IMR-90 (cell line): ENCODE measurements around the gene AARS1. TPM values are rescaled to one million over a fixed set of nuclear protein-coding genes. Genes with fewer than 3 reads are reported as not detected.
"Not testable (repeated sequence)": the region's sequence is repeated elsewhere in the genome, so short reads cannot be mapped to it uniquely, and the experiment has no call there.

Experiments
- ATAC-seq: fragments of 200-7000 bp; cut with Tn5 transposase; 2 replicates; pipeline ENCODE4 v1.9.1; 2020; ENCODE audit warnings: low read depth, mild to moderate bottlenecking, moderate library complexity
- BruUV-seq: library from RNA; stranded (reverse); fragments of 400-500 nt; replicated peaks from 2 replicates; lab custom pipeline; 2021; lab: Mats Ljungman, UMichigan
- CTCF ChIA-PET: fragments of 300-600 bp; formaldehyde crosslinking; extraction: SDS; loops from one replicate; lab custom pipeline; 2021; ENCODE audit warnings: antibody characterized with exemption; lab: Yijun Ruan, JAX
- POLR2A ChIA-PET: fragments of 300-600 bp; sonication (Branson Sonifier 250); formaldehyde crosslinking; loops from one replicate; lab custom pipeline; 2022; ENCODE audit warnings: antibody characterized with exemption; ENCODE audit not compliant: unreplicated experiment; lab: Charles Lee
- DNase-seq: peaks from one replicate; pipeline ENCODE4 v3.0.0; 2013
- H2AFZ ChIP-seq: replicated peaks from 2 replicates; pipeline ENCODE3; 2013; ENCODE audit warnings: low read length, mild to moderate bottlenecking; ENCODE audit not compliant: poor library complexity
- H2AK5ac ChIP-seq: 2 replicates; pipeline ENCODE4 v1.6.1; 2013; ENCODE audit warnings: low read depth, low read length, inconsistent platforms
- H2AK9ac ChIP-seq: replicated peaks from 2 replicates; pipeline ENCODE3; 2013; ENCODE audit warnings: mild to moderate bottlenecking, low read depth, low read length, moderate library complexity; ENCODE audit not compliant: poor library complexity
- H2BK120ac ChIP-seq: 2 replicates; pipeline ENCODE4 v1.6.1; 2013; ENCODE audit warnings: low read depth, low read length, inconsistent platforms
- H2BK15ac ChIP-seq: 3 replicates; pipeline ENCODE4 v1.6.1; 2013; ENCODE audit warnings: low read depth, low read length, inconsistent platforms
- H2BK20ac ChIP-seq: 2 replicates; pipeline ENCODE4 v1.6.1; 2013; ENCODE audit warnings: low read depth, mild to moderate bottlenecking, inconsistent platforms, low read length, moderate library complexity
- H2BK5ac ChIP-seq: 2 replicates; pipeline ENCODE4 v1.6.1; 2013; ENCODE audit warnings: mild to moderate bottlenecking, low read depth, low read length, inconsistent platforms; ENCODE audit not compliant: poor library complexity, severe bottlenecking
- H3K14ac ChIP-seq: replicated peaks from 2 replicates; pipeline ENCODE4 v1.6.1; 2013; ENCODE audit warnings: low read depth, low read length, inconsistent platforms
- H3K18ac ChIP-seq: 2 replicates; pipeline ENCODE4 v1.6.1; 2013; ENCODE audit warnings: low read depth, low read length, control low read depth
- H3K23ac ChIP-seq: 2 replicates; pipeline ENCODE4 v1.6.1; 2013; ENCODE audit warnings: low read depth, low read length, inconsistent platforms
- H3K27ac ChIP-seq: 2 replicates; pipeline ENCODE4 v1.5.1; 2013; ENCODE audit warnings: mild to moderate bottlenecking, control low read depth, low read length; ENCODE audit not compliant: insufficient read depth
- H3K27me3 ChIP-seq: 2 replicates; pipeline ENCODE4 v1.6.1; 2013; ENCODE audit warnings: low read length; ENCODE audit not compliant: control insufficient read depth, insufficient read depth
- H3K36me3 ChIP-seq: 2 replicates; pipeline ENCODE4 v1.6.1; 2013; ENCODE audit warnings: low read length, mixed read lengths; ENCODE audit not compliant: control insufficient read depth, insufficient read depth
- H3K4ac ChIP-seq: 2 replicates; pipeline ENCODE4 v1.6.1; 2013; ENCODE audit warnings: low read depth, low read length, inconsistent platforms
- H3K4me1 ChIP-seq: 2 replicates; pipeline ENCODE4 v1.6.1; 2013; ENCODE audit warnings: low read length, mixed read lengths; ENCODE audit not compliant: control insufficient read depth, insufficient read depth
- H3K4me2 ChIP-seq: 2 replicates; pipeline ENCODE4 v1.6.1; 2013; ENCODE audit warnings: low read depth, mild to moderate bottlenecking, control low read depth, low read length, moderate library complexity
- H3K4me3 ChIP-seq: 2 replicates; pipeline ENCODE4 v1.5.1; 2013; ENCODE audit warnings: low read depth, mild to moderate bottlenecking, control low read depth, low read length, moderate library complexity; ENCODE audit not compliant: insufficient read depth
- H3K56ac ChIP-seq: 2 replicates; pipeline ENCODE4 v1.6.1; 2013; ENCODE audit warnings: low read length, inconsistent platforms; ENCODE audit not compliant: insufficient read depth; ENCODE audit errors: extremely low read depth
- H3K79me1 ChIP-seq, 2 experiments: 2 replicates each; pipeline ENCODE4 v1.6.1; 2013; ENCODE audit warnings: low read length in 2 of 2, inconsistent platforms in 1 of 2, low read depth in 1 of 2
- H3K9ac ChIP-seq: 2 replicates; pipeline ENCODE4 v1.6.1; 2013; ENCODE audit warnings: low read depth, low read length, control low read depth
- H3K9me1 ChIP-seq: 2 replicates; pipeline ENCODE4 v1.6.1; 2013; ENCODE audit warnings: low read length, inconsistent platforms; ENCODE audit not compliant: insufficient read depth
- H3K9me3 ChIP-seq: 2 replicates; pipeline ENCODE4 v1.6.1; 2013; ENCODE audit warnings: low read length; ENCODE audit not compliant: control insufficient read depth, insufficient read depth
- H4K20me1 ChIP-seq: 2 replicates; pipeline ENCODE4 v1.6.1; 2013; ENCODE audit warnings: low read length, inconsistent platforms; ENCODE audit not compliant: insufficient read depth
- H4K5ac ChIP-seq: 2 replicates; pipeline ENCODE4 v1.6.1; 2013; ENCODE audit warnings: mild to moderate bottlenecking, low read depth, low read length, control low read depth
- H4K8ac ChIP-seq, 2 experiments: 2 replicates each; pipeline ENCODE4 v1.6.1; 2013; ENCODE audit warnings: low read depth in 2 of 2, low read length in 2 of 2, control low read depth in 1 of 2, inconsistent platforms in 1 of 2
- H4K91ac ChIP-seq: 2 replicates; pipeline ENCODE4 v1.6.1; 2013; ENCODE audit warnings: low read depth, low read length, inconsistent platforms; ENCODE audit not compliant: insufficient read depth
- WGBS, 2 experiments: methylation state at CpG; one replicate each; pipeline versions ENCODE4 v1.1.5 to v1.1.7; 2013; ENCODE audit warnings: missing lambda C conversion rate in 2 of 2; ENCODE audit not compliant: insufficient read length in 1 of 2; ENCODE audit errors: extremely low coverage in 2 of 2; 5-methylcytosine and 5-hydroxymethylcytosine counted together
- dilution Hi-C: fragments of 300-500 bp; cut with HindIII; formaldehyde crosslinking; loops from one replicate; pipeline ENCODE4 v1.14.3; 2018; ENCODE audit warnings: low sequenced_read_pairs; ENCODE audit not compliant: unreplicated experiment
- in situ Hi-C: fragments of 300-500 bp; cut with MboI; formaldehyde crosslinking; loops from 3 replicates; pipeline ENCODE4 v1.14.3; 2019; ENCODE audit warnings: low sequenced_read_pairs, inconsistent platforms, mixed read lengths
- intact Hi-C: fragments of 100-400 bp; cut with micrococcal nuclease; formaldehyde crosslinking; loops from 2 replicates; pipeline ENCODE4 v1.10.0; 2022
- polyA plus RNA-seq, 3 experiments: library from polyadenylated mRNA; depleted of rRNA; stranded (reverse); fragments of >200 nt; gene quantifications; 2 replicates each; pipeline ENCODE4 v1.2.3, GENCODE V29; 2012; ENCODE audit warnings: low replicate concordance in 1 of 3
- total RNA-seq: library from RNA; depleted of rRNA; stranded (reverse); fragments of >200 nt; gene quantifications from 2 replicates; pipeline ENCODE4 v1.2.3, GENCODE V29; 2012

The AARS1 gene
- total and polyA plus RNA-seq, 2 of the 4 experiments (the other 2 are of a cell fraction), result 104 to 139 TPM

- H2AFZ ChIP-seq, POLR2A ChIA-PET, H4K8ac ChIP-seq, H2BK20ac ChIP-seq, H3K79me1 ChIP-seq, H2BK120ac ChIP-seq, H3K36me3 ChIP-seq, BruUV-seq, H3K27ac ChIP-seq, H3K23ac ChIP-seq, H4K91ac ChIP-seq, H3K27me3 ChIP-seq, ATAC-seq, H3K18ac ChIP-seq, CTCF ChIA-PET, H3K9me3 ChIP-seq, dilution Hi-C loops, H3K9me1 ChIP-seq, H2BK15ac ChIP-seq, H3K4ac ChIP-seq, H2AK9ac ChIP-seq, H4K5ac ChIP-seq, H3K4me1 ChIP-seq, H3K56ac ChIP-seq, H4K20me1 ChIP-seq, in situ Hi-C loops, H3K4me2 ChIP-seq, H3K4me3 ChIP-seq, H3K14ac ChIP-seq, H3K9ac ChIP-seq, DNase-seq, H2AK5ac ChIP-seq, H2BK5ac ChIP-seq, intact Hi-C loops: not testable (repeated sequence)
These were observed 50.5 kb downstream of the AARS1 start for GRCh38 chr16:70238773-70239172.

- H3K56ac ChIP-seq, CTCF ChIA-PET, H2BK5ac ChIP-seq, H4K20me1 ChIP-seq, H3K14ac ChIP-seq, POLR2A ChIA-PET, H2AK9ac ChIP-seq, H3K9me3 ChIP-seq, H4K5ac ChIP-seq, H3K4me2 ChIP-seq, H3K9ac ChIP-seq, H3K27ac ChIP-seq, H3K4ac ChIP-seq, H3K4me3 ChIP-seq, ATAC-seq, H3K4me1 ChIP-seq, DNase-seq, dilution Hi-C loops, intact Hi-C loops, H3K79me1 ChIP-seq, H2BK15ac ChIP-seq, H3K27me3 ChIP-seq, H4K8ac ChIP-seq, H2BK120ac ChIP-seq, H4K91ac ChIP-seq, H3K18ac ChIP-seq, BruUV-seq, H3K36me3 ChIP-seq, H2AK5ac ChIP-seq, H3K23ac ChIP-seq, H2AFZ ChIP-seq, H2BK20ac ChIP-seq, in situ Hi-C loops, H3K9me1 ChIP-seq: not testable (repeated sequence)
- no CpG with 5 or more reads among the region's 3 CpGs for WGBS, 2 experiments
These were observed 57.5 kb downstream of the AARS1 start for GRCh38 chr16:70231831-70232230.
